T-helper 2 cell treated with Interferon-gamma antibody and Interleukin-4, amounts not matched to agents 100 ng/mL and 5 ng/mL, for 36 hours (primary cell): ENCODE results near the gene CABLES1. TPM values are rescaled to one million over a fixed set of nuclear protein-coding genes. Genes with fewer than 3 reads are reported as not detected.
"Not testable (repeated sequence)": the region's sequence is repeated elsewhere in the genome, so short reads cannot be mapped to it uniquely, and the experiment has no call there.

Source experiments
- intact Hi-C: fragments of 100-400 bp; cut with micrococcal nuclease; formaldehyde crosslinking; loops from one replicate; pipeline ENCODE4 v1.15.1; 2023
- total RNA-seq: library from RNA; stranded (reverse); gene quantifications from 2 replicates; pipeline ENCODE4 v1.2.3, GENCODE V29; 2022

CABLES1 gene
- total RNA-seq, 1 donor from 2014 or later = 9.7 TPM

- intact Hi-C loops = no loop called here
These were observed 145.6 kb downstream of the CABLES1 start for GRCh38 chr18:23280844-23281243.

- intact Hi-C loops = no loop called here
These were observed 146.5 kb downstream of the CABLES1 start for GRCh38 chr18:23281626-23282436.

GRCh38 chr18:23282437-23282781 is 147.1 kb downstream of the CABLES1 start:
- intact Hi-C loops = no loop called here

- intact Hi-C loops = no loop called here
These were observed 148.7 kb downstream of the CABLES1 start for GRCh38 chr18:23283916-23284430.

GRCh38 chr18:23284629-23285028 is 149.3 kb downstream of the CABLES1 start:
- intact Hi-C loops = no loop called here

GRCh38 chr18:23285581-23285980 is 150.3 kb downstream of the CABLES1 start:
- intact Hi-C loops = not testable (repeated sequence)

GRCh38 chr18:23291456-23292205 is 156.3 kb downstream of the CABLES1 start:
- intact Hi-C loops = no loop called here

GRCh38 chr18:23300231-23300805 is 165.0 kb downstream of the CABLES1 start:
- intact Hi-C loops = loop anchor here (10.0 kb wide), 1 partner anchor 66 kb away; no protein-coding TSS in a partner anchor

GRCh38 chr18:23301972-23302371 is 166.7 kb downstream of the CABLES1 start:
- intact Hi-C loops = loop anchor here (10.0 kb wide), 1 partner anchor 67 kb away; no protein-coding TSS in a partner anchor

- intact Hi-C loops = loop anchor here (10.0 kb wide), 1 partner anchor 68 kb away; no protein-coding TSS in a partner anchor
These were observed 167.2 kb downstream of the CABLES1 start for GRCh38 chr18:23302511-23302850.

- intact Hi-C loops = loop anchor here (10.0 kb wide), 1 partner anchor 68 kb away; no protein-coding TSS in a partner anchor
These were observed 167.7 kb downstream of the CABLES1 start for GRCh38 chr18:23302851-23303527.

- intact Hi-C loops = loop anchor here (5.0 to 10.0 kb wide), 2 partner anchors 50 to 72 kb away; no protein-coding TSS in a partner anchor
These were observed 171.5 kb downstream of the CABLES1 start for GRCh38 chr18:23306822-23307221.

- intact Hi-C loops = loop anchor here (5.0 to 10.0 kb wide), 2 partner anchors 50 to 73 kb away; no protein-coding TSS in a partner anchor
These were observed 172.4 kb downstream of the CABLES1 start for GRCh38 chr18:23307567-23308295.

Other genes starting within 250 kb of the CABLES1 start
- 77.1 and 79.9 TPM in 2 replicates for gene RBBP8, start 202.2 kb upstream of the CABLES1 start, total RNA-seq